HG02852 (cell line): Measurements from ENCODE around the gene DENND2A.
"Not testable (repeated sequence)": the region's sequence is repeated elsewhere in the genome, so short reads cannot be mapped to it uniquely, and the experiment has no call there.

Source experiments
- ATAC-seq: cut with Tn5 transposase; IDR thresholded peaks from one replicate; pipeline ENCODE4 v1.9.1; 2021; ENCODE audit warnings: mild to moderate bottlenecking, moderate library complexity; ENCODE audit not compliant: unreplicated experiment

The DENND2A gene

GRCh38 chr7:140552240-140552679 lies 88.4 kb downstream of the DENND2A start:
- no peak for ATAC-seq

GRCh38 chr7:140551355-140552239 lies 89.0 kb downstream of the DENND2A start:
- no peak for ATAC-seq

DNA sequence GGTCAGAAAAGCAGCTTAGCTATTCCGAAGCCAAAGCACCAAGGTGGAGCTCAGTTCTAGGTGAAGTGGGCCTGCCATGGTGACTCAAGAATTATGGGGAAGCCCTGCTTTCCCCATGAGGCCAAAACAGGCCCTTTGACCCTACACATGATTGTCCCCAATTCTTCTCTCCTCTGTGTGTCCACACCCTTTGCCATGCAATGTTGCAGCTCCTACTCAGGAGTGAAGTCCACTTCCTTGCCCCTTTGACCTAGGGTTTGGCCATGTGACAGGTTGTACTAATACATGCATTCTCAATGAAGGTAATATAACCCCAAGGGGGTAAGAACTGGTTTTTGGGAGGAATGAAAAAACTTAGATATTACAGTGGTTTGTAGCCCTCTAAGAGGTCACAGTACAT lies 93.7 kb downstream of the DENND2A start:
- ATAC-seq, result no peak

- no peak for ATAC-seq
Measured at GRCh38 chr7:140544388-140544826, 96.2 kb downstream of the DENND2A start.

- no peak for ATAC-seq
Measured at GRCh38 chr7:140542228-140542603, 98.4 kb downstream of the DENND2A start.

- no peak for ATAC-seq
Measured at GRCh38 chr7:140541513-140542227, 98.9 kb downstream of the DENND2A start.

- ATAC-seq, result no peak
Measured at GRCh38 chr7:140541176-140541512, 99.5 kb downstream of the DENND2A start.

DNA sequence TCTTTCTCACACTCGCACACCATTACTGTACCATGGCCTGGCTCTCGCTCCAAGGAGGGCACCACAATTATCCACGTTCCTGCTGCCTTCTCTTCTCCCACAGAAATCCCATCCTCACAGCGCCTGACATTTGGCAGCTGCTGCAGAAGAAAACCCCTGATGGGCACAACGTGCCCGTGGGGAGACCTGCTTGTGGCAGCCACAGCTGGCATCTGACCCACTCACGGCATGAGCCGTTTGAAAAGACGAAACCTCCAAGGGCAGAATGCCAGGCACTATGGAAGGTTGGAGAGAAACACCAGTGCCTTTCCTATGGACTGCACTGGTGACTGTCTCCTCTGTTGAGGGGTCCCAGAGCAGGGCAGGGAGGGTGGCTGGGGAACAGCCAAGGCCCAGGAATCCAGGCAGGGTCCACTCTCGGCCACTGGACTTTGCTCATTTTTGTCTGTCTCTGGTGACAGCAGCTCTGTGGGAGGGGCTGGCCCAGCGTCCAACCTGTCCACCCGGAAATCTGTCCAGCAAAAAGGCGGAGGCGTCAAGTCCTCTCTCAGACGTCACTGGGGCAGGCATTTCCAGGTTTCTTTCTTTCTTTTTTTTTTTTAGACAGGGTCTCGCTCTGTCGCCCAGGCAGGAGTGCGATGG lies 100.4 kb downstream of the DENND2A start:
- no peak for ATAC-seq

DNA sequence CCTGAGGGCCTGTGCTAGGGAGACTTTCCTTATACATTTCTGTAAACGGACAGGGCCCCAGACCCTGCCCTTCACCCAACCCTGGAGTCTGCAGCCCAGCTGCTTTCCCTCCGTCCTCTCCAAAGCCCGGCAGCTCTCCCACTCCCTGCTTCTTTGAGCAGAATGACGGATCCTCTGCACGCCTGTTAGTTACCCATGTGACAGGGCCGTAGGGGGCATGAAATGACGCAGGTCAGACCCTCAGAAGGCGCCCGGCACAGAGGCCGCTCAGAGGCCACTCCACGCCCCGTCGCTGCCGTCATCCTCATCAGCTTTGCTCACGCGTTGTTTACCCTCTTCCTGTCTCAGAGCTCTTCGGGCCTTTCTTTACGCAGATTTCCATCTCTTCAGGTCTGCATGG lies 101.2 kb downstream of the DENND2A start:
- ATAC-seq, result no peak

- no peak for ATAC-seq
Measured at GRCh38 chr7:140537750-140538482, 102.7 kb downstream of the DENND2A start.

- ATAC-seq, result no peak
Measured at GRCh38 chr7:140534743-140535142, 105.9 kb downstream of the DENND2A start.

DNA sequence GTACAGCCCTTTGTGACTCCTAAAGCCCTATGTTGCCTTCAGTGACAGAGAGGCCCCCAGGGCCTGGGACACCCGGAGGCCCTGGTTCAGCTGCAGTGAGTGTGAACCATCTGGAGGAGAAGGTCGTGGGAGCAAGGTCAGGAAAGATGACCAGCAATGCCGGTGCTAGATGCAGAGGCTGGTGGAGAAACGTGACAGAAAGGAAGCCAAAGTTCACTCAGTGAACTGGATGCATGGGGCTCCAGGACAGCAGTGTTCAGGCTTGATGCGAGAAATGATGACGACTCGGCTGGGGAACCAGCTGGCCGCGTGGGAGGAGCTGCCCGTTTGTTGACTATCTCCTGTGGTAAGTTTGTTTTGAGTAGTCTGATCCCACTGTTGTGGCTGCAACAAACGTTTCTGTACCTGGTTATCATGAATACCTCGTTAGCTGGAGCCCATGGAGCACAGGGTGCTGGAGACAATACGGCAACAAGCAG lies 107.2 kb downstream of the DENND2A start:
- no peak for ATAC-seq

DNA sequence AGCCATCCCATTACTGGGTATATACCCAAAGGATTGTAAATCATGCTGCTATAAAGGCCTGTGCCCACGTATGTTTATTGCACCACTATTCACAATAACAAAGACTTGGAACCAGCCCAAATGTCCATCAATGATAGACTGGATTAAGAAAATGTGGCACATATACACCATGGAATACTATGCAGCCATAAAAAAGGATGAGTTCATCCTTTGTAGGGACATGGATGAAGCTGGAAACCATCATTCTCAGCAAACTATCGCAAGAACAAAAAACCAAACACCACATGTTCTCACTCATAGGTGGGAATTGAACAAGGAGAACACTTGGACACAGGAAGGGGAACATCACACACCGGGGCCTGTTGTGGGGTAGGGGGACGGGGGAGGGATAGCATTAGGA lies 111.2 kb downstream of the DENND2A start:
- ATAC-seq, result not testable (repeated sequence)

DNA sequence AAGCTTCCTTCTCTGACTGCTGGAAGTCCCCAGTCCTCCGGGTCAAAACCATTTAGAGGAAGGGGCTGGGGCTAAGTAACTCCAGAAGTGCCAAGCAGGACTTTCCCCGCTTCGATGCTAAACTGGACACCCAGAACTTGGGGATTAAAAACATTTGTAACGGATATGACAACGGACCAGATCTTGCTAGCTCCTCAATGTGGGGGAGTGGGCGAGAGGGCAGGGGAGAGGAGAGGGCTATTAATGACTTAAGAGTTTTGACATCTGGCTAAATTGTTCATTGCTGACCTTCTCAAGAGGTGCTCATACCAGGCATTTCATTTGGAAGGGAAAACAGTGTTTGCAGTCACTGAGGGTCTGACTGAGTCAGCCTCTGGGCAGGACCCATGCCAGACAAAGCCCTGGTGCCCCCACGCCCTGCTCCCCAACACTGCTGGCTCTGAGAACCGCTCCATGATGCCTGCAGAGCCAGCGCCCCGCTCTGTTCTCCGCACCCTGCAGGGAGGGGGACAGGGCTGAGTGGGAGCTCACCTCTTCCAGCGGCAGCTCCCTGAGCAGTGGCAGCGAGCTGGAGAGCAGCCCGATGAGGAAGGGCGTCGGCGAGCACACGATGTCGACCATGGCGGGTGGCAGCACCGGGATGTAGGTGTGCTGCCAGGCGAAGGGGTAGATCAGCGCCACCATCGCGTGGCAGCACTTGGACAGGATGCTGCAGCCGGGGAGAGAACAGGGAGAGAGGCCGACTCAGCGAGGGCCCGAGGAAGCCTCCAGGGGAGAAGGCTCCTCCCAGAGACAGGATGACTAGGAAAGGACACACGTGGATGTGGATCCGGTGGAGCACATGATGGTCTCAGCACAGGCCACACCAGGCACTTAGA lies 113.6 kb downstream of the DENND2A start:
- ATAC-seq, result no peak

GRCh38 chr7:140526214-140526613 lies 114.4 kb downstream of the DENND2A start:
- no peak for ATAC-seq

- ATAC-seq, result no peak
Measured at GRCh38 chr7:140525743-140526142, 114.9 kb downstream of the DENND2A start.

DNA sequence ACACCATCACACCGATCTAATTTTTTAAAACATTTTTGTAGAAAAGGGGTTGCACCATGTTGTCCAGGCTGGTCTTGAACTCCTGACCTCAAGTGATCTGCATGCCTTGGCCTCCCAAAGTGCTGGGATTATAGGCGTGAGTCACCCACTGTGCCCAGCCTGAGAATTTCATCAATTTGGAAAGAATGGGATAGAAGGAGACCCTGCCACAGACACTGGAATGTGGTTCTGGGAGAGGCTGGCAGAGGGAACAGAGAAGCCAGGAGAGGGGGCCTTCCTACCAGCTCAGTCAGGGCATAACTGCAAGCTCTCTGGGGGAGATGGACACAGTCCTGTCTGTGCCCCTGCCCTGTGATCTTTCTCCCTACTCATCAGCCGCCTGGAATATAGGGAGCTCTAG lies 119.2 kb downstream of the DENND2A start:
- no peak for ATAC-seq

DNA sequence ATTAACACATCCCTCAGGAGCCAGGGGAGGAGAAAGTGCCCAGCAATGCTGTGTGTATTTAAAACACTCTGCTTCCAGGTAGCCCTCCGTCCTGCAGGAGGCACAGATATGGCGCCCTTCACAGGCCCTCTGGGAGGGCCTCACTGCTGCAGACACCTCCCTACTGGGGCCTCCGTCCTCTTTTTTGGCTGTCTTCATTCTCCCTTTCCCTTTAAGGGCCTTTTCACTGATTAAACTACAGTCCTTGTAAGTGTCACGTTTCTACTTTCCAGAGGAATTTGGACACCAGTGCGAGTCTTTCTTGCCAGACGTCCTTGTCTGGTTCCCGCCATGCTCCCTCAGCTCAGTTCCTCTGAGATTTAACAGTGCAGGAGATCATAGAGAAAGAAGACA lies 121.6 kb downstream of the DENND2A start:
- ATAC-seq, result no peak

DNA sequence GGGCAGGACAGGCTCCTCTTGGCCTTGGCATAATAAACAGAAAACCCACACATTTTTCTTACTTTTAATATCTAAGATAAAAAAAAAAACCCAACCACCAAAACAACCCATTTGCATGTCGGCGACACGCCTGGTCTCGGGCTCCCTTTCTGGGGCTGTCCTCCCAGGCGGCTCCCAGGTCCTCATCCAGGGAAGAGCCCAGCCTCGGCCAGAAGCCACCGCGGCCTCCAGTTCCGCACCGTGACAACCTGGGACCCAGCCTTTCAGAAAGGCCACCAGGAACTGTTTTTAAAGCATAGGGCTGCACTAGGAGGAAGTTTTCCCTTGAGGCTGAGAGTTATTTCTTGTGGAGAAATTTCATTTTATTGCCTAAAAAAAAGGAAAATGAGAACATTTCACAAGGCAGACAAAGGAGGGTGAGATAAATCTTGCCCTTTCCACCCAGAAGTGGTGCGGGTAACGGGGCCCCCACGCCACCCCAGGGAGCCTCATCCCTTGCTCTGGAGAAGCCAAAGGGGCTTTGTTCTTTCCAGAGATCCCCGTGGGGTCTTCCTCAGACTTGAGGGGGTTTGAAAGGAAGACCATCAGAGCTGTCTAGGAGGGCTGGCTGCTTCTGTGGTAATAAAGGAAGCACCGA lies 122.1 kb downstream of the DENND2A start:
- ATAC-seq, result no peak
